HEK293 (cell line): Measurements from ENCODE around the gene OXGR1.

ENCODE experiments used
- CTCF ChIA-PET: fragments of 350-600 bp; formaldehyde crosslinking; extraction: SDS; loops from one replicate; lab custom pipeline; 2021; ENCODE audit warnings: antibody characterized with exemption; lab: Yijun Ruan, JAX
- POLR2A ChIA-PET: fragments of 300-600 bp; formaldehyde crosslinking; extraction: SDS; loops from one replicate; lab custom pipeline; 2020; ENCODE audit warnings: antibody characterized with exemption, inconsistent platforms; lab: Yijun Ruan, JAX
- H3K27ac ChIP-seq: fragments of 200-500 bp; sonication (Bioruptor generic); 2 replicates; pipeline ENCODE4 v1.5.1; 2014; ENCODE audit warnings: low read depth, low read length, control low read depth, inconsistent platforms; ENCODE audit errors: extremely low read depth
- H3K36me3 ChIP-seq, 2 experiments: fragments of 200-500 bp in 1 of 2; sonication (Bioruptor generic) in 1 of 2; 1 replicate in 1 of 2; 2 replicates in 1 of 2; pipeline ENCODE4 v1.5.1; 2014 to 2017; ENCODE audit warnings: inconsistent platforms in 2 of 2, low read length in 2 of 2; ENCODE audit not compliant: control insufficient read depth in 2 of 2, insufficient read depth in 1 of 2
- H3K4me1 ChIP-seq: fragments of 200-500 bp; sonication (Bioruptor generic); 2 replicates; pipeline ENCODE4 v1.5.1; 2014; ENCODE audit warnings: mild to moderate bottlenecking, low read length, inconsistent platforms; ENCODE audit not compliant: control insufficient read depth, insufficient read depth
- H3K4me3 ChIP-seq: 2 replicates; pipeline ENCODE4 v1.5.1; 2011; ENCODE audit warnings: low read depth, mild to moderate bottlenecking, control low read depth, low read length, moderate library complexity
- H3K9me3 ChIP-seq: fragments of 200-500 bp; sonication (Bioruptor generic); 2 replicates; pipeline ENCODE4 v1.5.1; 2014; ENCODE audit warnings: low read depth, low read length, inconsistent platforms; ENCODE audit not compliant: control insufficient read depth, insufficient read depth
- BCL6B ChIP-seq: fragments of 450-650 bp; formaldehyde crosslinking; IDR thresholded peaks from 2 replicates; pipeline ENCODE4 v1.5.1; 2017; ENCODE audit warnings: missing biosample characterization, missing genetic modification characterization
- OVOL3 ChIP-seq: fragments of 450-650 bp; formaldehyde crosslinking; IDR thresholded peaks from 2 replicates; pipeline ENCODE4 v1.5.1; 2016; ENCODE audit warnings: missing biosample characterization, missing genetic modification characterization
- PRDM4 ChIP-seq: fragments of 450-650 bp; formaldehyde crosslinking; IDR thresholded peaks from 2 replicates; pipeline ENCODE4 v1.5.1; 2017; ENCODE audit warnings: missing biosample characterization, missing genetic modification characterization
- SP7 ChIP-seq: fragments of 450-650 bp; formaldehyde crosslinking; IDR thresholded peaks from 2 replicates; pipeline ENCODE4 v1.5.1; 2016; ENCODE audit warnings: missing biosample characterization, missing genetic modification characterization
- ZBTB17 ChIP-seq: fragments of 450-650 bp; formaldehyde crosslinking; IDR thresholded peaks from 2 replicates; pipeline ENCODE4 v1.5.1; 2016; ENCODE audit warnings: missing biosample characterization, missing genetic modification characterization
- ZBTB26 ChIP-seq: fragments of 450-650 bp; formaldehyde crosslinking; optimal IDR thresholded peaks from 2 replicates; pipeline ENCODE3; 2016; ENCODE audit warnings: missing biosample characterization, mild to moderate bottlenecking, missing genetic modification characterization
- ZFP37 ChIP-seq: fragments of 450-650 bp; formaldehyde crosslinking; IDR thresholded peaks from 2 replicates; pipeline ENCODE4 v1.5.1; 2016; ENCODE audit warnings: missing biosample characterization, missing genetic modification characterization
- ZNF157 ChIP-seq: fragments of 450-650 bp; formaldehyde crosslinking; IDR thresholded peaks from 2 replicates; pipeline ENCODE4 v1.5.1; 2016; ENCODE audit warnings: missing biosample characterization, missing genetic modification characterization
- ZNF24 ChIP-seq: fragments of 450-650 bp; formaldehyde crosslinking; IDR thresholded peaks from 2 replicates; pipeline ENCODE4 v1.5.1; 2016; ENCODE audit warnings: missing biosample characterization, missing genetic modification characterization
- ZNF311 ChIP-seq: fragments of 450-650 bp; formaldehyde crosslinking; IDR thresholded peaks from 2 replicates; pipeline ENCODE4 v1.5.1; 2017; ENCODE audit warnings: missing biosample characterization, missing genetic modification characterization, borderline replicate concordance
- ZNF513 ChIP-seq: fragments of 450-650 bp; IDR thresholded peaks from 2 replicates; pipeline ENCODE4 v1.5.1; 2018; ENCODE audit warnings: missing biosample characterization, missing genetic modification characterization
- ZNF621 ChIP-seq: fragments of 450-650 bp; formaldehyde crosslinking; IDR thresholded peaks from 2 replicates; pipeline ENCODE4 v1.5.1; 2017; ENCODE audit warnings: missing biosample characterization, missing genetic modification characterization
- ZNF645 ChIP-seq: fragments of 450-650 bp; formaldehyde crosslinking; IDR thresholded peaks from 2 replicates; pipeline ENCODE4; 2016; ENCODE audit warnings: missing biosample characterization, missing genetic modification characterization
- ZNF670 ChIP-seq: fragments of 450-650 bp; formaldehyde crosslinking; IDR thresholded peaks from 2 replicates; pipeline ENCODE4 v1.5.1; 2016; ENCODE audit warnings: missing biosample characterization, missing genetic modification characterization, low read depth
- ZNF768 ChIP-seq: fragments of 450-650 bp; formaldehyde crosslinking; IDR thresholded peaks from 2 replicates; pipeline ENCODE4 v1.5.1; 2018; ENCODE audit warnings: missing biosample characterization, mild to moderate bottlenecking, missing genetic modification characterization

The OXGR1 gene

GRCh38 chr13:96988441-96988840 is 5.8 kb downstream of the OXGR1 start (continued):
- TF ChIP-seq PRDM4 (tag by site-specific recombination) = no peak
- TF ChIP-seq ZFP37 = no peak
- no peak for TF ChIP-seq ZNF157 (tag by site-specific recombination)
- no peak for TF ChIP-seq SP7 (tag by site-specific recombination)
- no peak for TF ChIP-seq ZNF24
- TF ChIP-seq ZNF645 (tag by site-specific recombination) = no peak
- TF ChIP-seq ZNF670 (tag by site-specific recombination) = no peak
- TF ChIP-seq ZNF621 (tag by site-specific recombination) = no peak
- TF ChIP-seq OVOL3 = no peak
- no peak for TF ChIP-seq ZNF513 (tag by site-specific recombination)
- no peak for TF ChIP-seq ZNF768 (tag by site-specific recombination)
- no peak for TF ChIP-seq ZNF311 (tag by site-specific recombination)

GRCh38 chr13:96984051-96984508 is 10.2 kb downstream of the OXGR1 start:
- Histone ChIP-seq H3K4me3 (no peak overlapping the region), H3K27ac (no peak overlapping the region), H3K9me3 (no peaks in the 10 kb centered on the region), H3K4me1 (no peaks in the 10 kb centered on the region), H3K36me3 (peaks cover 0 to 7% of the 10 kb centered on the region in 2 experiments; a peak in 1 of 3 replicates)
- peak; percentile 82 for TF ChIP-seq ZBTB17 (tag by site-specific recombination)
- no peak for TF ChIP-seq ZNF670 (tag by site-specific recombination)
- TF ChIP-seq BCL6B (tag by site-specific recombination) = no peak
- ChIA-PET POLR2A (no interaction called here), CTCF (interaction anchor here (0.6 to 2.0 kb wide), 7 partner anchors 21 to 822 kb away, joined by 3 to 6 read pairs (median 4); no protein-coding TSS in a partner anchor)

GRCh38 chr13:96982672-96983071 is 11.6 kb downstream of the OXGR1 start:
- H3K36me3 ChIP-seq = peaks cover 0 to 7% of the 10 kb centered on the region in 2 experiments; a peak in 1 of 3 replicates
- TF ChIP-seq ZBTB26 (tag by site-specific recombination) = no peak
- no peak overlapping the region for H3K27ac ChIP-seq
- no peak overlapping the region for H3K4me3 ChIP-seq
- no peaks in the 10 kb centered on the region for H3K4me1 ChIP-seq
- CTCF ChIA-PET = interaction anchor here (0.7 to 1.3 kb wide), 4 partner anchors 10 to 564 kb away, joined by 3 to 5 read pairs (median 4); no protein-coding TSS in a partner anchor
- POLR2A ChIA-PET = no interaction called here
- no peaks in the 10 kb centered on the region for H3K9me3 ChIP-seq
